Measurements from ENCODE around the gene CDKAL1.

DNA sequence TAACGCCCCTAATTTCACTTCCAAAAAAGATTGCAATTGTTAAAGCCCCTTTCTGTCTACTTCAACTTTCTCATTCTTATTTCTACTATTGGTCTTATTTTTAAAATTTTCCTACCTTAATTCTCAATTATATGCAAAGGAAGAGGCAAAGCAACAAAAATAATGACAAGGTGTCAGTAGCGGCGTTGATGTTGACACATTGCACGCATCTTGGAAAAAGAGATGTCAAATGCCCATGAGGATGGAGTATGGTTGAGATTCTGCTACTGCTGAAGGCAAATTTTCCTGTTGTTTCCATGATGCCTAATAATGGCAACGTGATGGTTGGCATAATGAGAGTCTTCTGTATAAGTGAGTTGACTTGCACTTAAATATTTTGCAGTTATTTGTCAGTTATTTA lies 258.9 kb downstream of the CDKAL1 start:
- TF ChIP-seq CTCF (IDR thresholded peaks at IDR 0.05), result no peak
- no peak for TF ChIP-seq POLR2A (IDR thresholded peaks at IDR 0.05)
